Thoracic aorta (tissue), 2 donors: Measurements from ENCODE around the gene SAMD13. TPM values are rescaled to one million over a fixed set of nuclear protein-coding genes. Genes with fewer than 3 reads are reported as not detected.

Experiments
- ATAC-seq: fragments of 150-250 bp; one replicate; pipeline ENCODE4 v1.8.0; 2017; ENCODE audit warnings: low read depth; ENCODE audit not compliant: insufficient number of reproducible peaks, low FRiP score
- DNase-seq: peaks from one replicate; pipeline ENCODE4 v3.0.0-alpha.2; 2020; ENCODE audit warnings: low spot score
- H3K27ac ChIP-seq, 2 donors: fragments of 200-600 bp; sonication (generic); 1 replicate in 1 of 2; 2 replicates in 1 of 2; pipeline ENCODE4 v1.5.1; 2016; ENCODE audit warnings: mild to moderate bottlenecking in 2 of 2, moderate library complexity in 2 of 2
- H3K27me3 ChIP-seq: fragments of 200-600 bp; sonication (generic); replicated peaks from 2 replicates; pipeline ENCODE4 v1.6.0; 2016; ENCODE audit warnings: mild to moderate bottlenecking; ENCODE audit not compliant: insufficient read depth
- H3K36me3 ChIP-seq: fragments of 200-600 bp; sonication (generic); one replicate; pipeline ENCODE4 v1.5.1; 2016
- H3K4me1 ChIP-seq, 2 donors: fragments of 200-600 bp; sonication (generic); 1 replicate in 1 of 2; 2 replicates in 1 of 2; pipeline versions ENCODE4 v1.5.1 to v1.6.0; 2016; ENCODE audit warnings: low read depth in 2 of 2, mild to moderate bottlenecking in 1 of 2; ENCODE audit not compliant: control insufficient read depth in 1 of 2
- H3K4me3 ChIP-seq: fragments of 200-600 bp; sonication (generic); 2 replicates; pipeline ENCODE4 v1.5.1; 2016; ENCODE audit warnings: mild to moderate bottlenecking
- H3K9me3 ChIP-seq: fragments of 200-600 bp; sonication (generic); 2 replicates; pipeline ENCODE4 v1.5.1; 2016
- CTCF ChIP-seq: fragments of 200-600 bp; sonication (generic); IDR thresholded peaks from one replicate; pipeline ENCODE4 v1.5.1; 2019; ENCODE audit warnings: antibody characterized with exemption
- total RNA-seq, 2 donors: library from RNA; depleted of rRNA; stranded (reverse); fragments of >200 nt; gene quantifications; one replicate each; pipeline versions ENCODE4 v1.1.0 to v1.2.3, GENCODE V29; 2016

Gene SAMD13
- total RNA-seq, 2 donors from 2014 or later: 0.95 to 1.8 TPM

GRCh38 chr1:84339503-84339902 is 38.0 kb downstream of the SAMD13 start:
- H3K27ac ChIP-seq: no peak overlapping the region
- no peak for DNase-seq
- H3K9me3 ChIP-seq: no peaks in the 10 kb centered on the region
- no peak for TF ChIP-seq CTCF
- H3K36me3 ChIP-seq: no peaks in the 10 kb centered on the region
- H3K4me1 ChIP-seq: no peaks in the 10 kb centered on the region
- no peak overlapping the region for H3K4me3 ChIP-seq
- no peak for ATAC-seq
- no peaks in the 10 kb centered on the region for H3K27me3 ChIP-seq

GRCh38 chr1:84344286-84344685 is 42.8 kb downstream of the SAMD13 start:
- no peak for DNase-seq
- no peak for ATAC-seq

DNA sequence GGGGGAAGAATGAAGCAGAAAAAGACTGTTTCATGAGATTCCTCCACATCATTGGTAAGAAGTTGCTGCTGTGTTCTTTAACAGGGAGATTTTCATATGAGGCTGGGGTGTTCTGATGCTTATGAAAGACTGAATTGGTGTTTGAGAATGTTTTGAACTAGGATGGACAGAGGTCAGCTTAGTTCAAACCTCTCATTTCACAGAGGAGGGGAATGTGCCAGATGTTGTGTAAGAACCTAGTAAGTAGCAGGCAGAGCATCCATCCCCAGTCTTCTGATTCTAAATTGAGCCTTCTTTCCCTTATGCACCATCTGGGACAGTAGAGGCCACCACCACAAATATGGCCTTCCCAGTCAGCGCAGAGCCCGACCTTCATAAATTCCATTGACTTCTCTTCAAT is 43.7 kb downstream of the SAMD13 start:
- ATAC-seq: no peak
- TF ChIP-seq CTCF: no peak
- H3K36me3 ChIP-seq: no peaks in the 10 kb centered on the region

More at GRCh38 chr1:84344286-84344685, 42.8 kb downstream of the SAMD13 start:
- H3K4me1 ChIP-seq: no peaks in the 10 kb centered on the region
- no peaks in the 10 kb centered on the region for H3K36me3 ChIP-seq
- H3K27ac ChIP-seq: no peak overlapping the region
- no peak overlapping the region for H3K4me3 ChIP-seq
- no peak for TF ChIP-seq CTCF
- H3K27me3 ChIP-seq: no peaks in the 10 kb centered on the region
- no peaks in the 10 kb centered on the region for H3K9me3 ChIP-seq

GRCh38 chr1:84347271-84347931 is 45.9 kb downstream of the SAMD13 start:
- no peak overlapping the region for H3K27ac ChIP-seq

More for the DNA sequence above, 43.7 kb downstream of the SAMD13 start:
- Histone ChIP-seq H3K4me3 (no peak overlapping the region), H3K27ac (no peak overlapping the region), H3K4me1 (no peaks in the 10 kb centered on the region), H3K27me3 (no peaks in the 10 kb centered on the region), H3K9me3 (no peaks in the 10 kb centered on the region)
- no peak for DNase-seq

More at GRCh38 chr1:84347271-84347931, 45.9 kb downstream of the SAMD13 start:
- no peak overlapping the region for H3K4me3 ChIP-seq
- no peaks in the 10 kb centered on the region for H3K9me3 ChIP-seq
- no peaks in the 10 kb centered on the region for H3K4me1 ChIP-seq
- ATAC-seq (no peak), DNase-seq (no peak)
- H3K27me3 ChIP-seq: no peaks in the 10 kb centered on the region
- no peak for TF ChIP-seq CTCF
- no peaks in the 10 kb centered on the region for H3K36me3 ChIP-seq
